GM12872 (cell line): ENCODE measurements around the gene MRGPRX1.

Source experiments
- CTCF ChIP-seq: IDR thresholded peaks from 3 replicates; pipeline ENCODE4 v1.5.1; 2011; ENCODE audit warnings: low read depth, mild to moderate bottlenecking, low read length, moderate library complexity; ENCODE audit not compliant: insufficient read depth

Gene MRGPRX1

GRCh38 chr11:18890615-18891014 lies 48.6 kb downstream of the MRGPRX1 start:
- TF ChIP-seq CTCF, result no peak
